GM12801 (cell line): ENCODE data around the gene ATRNL1.

Experiments
- TF ChIP-seq, protein P1 (sequence below): IDR thresholded peaks from one replicate; pipeline ENCODE4 v1.5.1; 2011; ENCODE audit warnings: control low read depth; ENCODE audit not compliant: insufficient read length; ENCODE audit errors: extremely low read depth

Gene ATRNL1

DNA sequence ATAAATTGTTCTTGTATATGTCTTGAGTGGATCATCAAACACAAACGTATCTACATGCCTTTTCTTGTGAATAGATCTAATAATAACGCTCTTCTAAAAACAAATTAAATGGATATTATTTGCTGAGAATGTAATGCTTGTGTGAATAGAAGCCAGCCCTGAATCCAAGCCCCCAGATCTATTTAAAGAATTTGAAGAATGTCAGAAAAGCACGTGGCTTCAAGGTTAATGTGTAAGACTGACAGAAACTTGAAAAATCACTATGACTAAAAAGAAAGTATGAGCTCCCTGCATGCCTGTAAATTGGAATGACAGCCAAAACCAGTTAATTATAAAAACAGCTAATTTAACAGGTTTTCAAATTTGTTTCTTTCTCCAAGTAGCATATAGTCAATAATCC, 43.2 kb upstream of the ATRNL1 start:
- TF ChIP-seq, protein P1, sequence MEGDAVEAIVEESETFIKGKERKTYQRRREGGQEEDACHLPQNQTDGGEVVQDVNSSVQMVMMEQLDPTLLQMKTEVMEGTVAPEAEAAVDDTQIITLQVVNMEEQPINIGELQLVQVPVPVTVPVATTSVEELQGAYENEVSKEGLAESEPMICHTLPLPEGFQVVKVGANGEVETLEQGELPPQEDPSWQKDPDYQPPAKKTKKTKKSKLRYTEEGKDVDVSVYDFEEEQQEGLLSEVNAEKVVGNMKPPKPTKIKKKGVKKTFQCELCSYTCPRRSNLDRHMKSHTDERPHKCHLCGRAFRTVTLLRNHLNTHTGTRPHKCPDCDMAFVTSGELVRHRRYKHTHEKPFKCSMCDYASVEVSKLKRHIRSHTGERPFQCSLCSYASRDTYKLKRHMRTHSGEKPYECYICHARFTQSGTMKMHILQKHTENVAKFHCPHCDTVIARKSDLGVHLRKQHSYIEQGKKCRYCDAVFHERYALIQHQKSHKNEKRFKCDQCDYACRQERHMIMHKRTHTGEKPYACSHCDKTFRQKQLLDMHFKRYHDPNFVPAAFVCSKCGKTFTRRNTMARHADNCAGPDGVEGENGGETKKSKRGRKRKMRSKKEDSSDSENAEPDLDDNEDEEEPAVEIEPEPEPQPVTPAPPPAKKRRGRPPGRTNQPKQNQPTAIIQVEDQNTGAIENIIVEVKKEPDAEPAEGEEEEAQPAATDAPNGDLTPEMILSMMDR = no peak

DNA sequence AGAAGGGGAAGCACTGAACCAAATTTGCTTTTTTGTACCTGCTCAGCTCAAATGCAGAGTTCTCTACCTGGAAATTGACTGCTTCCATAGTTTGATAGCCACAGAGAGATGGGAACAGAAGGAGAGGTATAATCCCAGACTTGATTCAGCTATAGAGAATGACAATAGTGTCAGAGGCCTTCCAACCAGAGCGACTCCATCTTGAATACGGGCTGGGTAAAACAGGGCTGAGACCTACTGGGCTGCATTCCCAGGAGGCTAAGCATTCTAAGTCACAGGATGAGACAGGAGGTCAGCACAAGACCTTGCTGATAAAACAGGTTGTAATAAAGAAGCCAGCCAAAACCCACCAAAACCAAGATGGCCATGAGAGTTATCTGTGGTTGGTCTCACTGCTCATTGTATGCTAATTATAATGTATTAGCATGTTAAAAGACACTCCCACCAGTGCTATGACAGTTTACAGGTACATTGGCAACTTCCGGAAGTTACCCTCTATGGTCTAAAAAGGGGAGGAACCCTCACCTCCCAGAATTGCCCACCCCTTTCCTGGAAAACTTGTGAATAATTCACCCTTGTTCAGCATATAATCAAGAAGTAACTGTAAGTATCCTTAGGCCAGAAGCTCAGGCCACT, 42.7 kb upstream of the ATRNL1 start:
- TF ChIP-seq, protein P1 = no peak

DNA sequence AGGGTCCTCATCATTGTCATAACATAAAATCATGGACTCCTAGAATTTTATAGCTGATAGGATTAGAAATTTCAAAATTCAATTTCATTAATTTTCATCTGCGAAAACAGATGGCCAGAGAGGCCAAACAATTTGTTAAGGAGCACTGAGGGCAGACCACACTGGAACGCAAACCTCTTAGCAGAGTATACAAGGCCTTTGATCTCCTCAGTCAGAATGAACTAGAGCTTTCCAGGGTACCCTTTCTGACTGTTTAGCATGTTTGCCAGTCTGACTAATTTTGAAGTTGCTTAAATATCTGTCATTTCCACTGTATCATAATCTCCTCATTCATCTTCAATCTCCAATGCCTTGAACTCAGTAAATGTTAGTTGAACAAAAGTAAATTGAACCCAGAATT, 41.9 kb upstream of the ATRNL1 start:
- TF ChIP-seq, protein P1 = no peak

DNA sequence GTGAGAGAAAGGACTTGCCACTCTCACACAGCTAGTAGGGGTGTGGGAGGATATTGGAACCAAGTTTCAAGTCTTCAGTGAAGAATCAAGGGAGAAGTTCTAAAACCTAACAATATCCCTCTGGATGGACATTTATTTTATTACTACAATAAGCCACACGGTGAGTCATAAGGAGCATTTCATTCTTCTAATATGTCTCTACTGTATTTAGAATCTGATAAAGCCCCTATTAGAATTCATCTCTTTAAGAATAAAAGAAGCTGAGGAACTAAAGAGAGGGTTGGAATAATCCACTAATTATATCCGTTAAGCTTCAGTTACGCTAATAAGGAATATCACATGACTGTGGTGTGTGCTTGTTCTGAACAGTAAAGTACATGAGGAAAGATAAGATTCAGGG, 40.9 kb upstream of the ATRNL1 start:
- TF ChIP-seq, protein P1 = no peak

DNA sequence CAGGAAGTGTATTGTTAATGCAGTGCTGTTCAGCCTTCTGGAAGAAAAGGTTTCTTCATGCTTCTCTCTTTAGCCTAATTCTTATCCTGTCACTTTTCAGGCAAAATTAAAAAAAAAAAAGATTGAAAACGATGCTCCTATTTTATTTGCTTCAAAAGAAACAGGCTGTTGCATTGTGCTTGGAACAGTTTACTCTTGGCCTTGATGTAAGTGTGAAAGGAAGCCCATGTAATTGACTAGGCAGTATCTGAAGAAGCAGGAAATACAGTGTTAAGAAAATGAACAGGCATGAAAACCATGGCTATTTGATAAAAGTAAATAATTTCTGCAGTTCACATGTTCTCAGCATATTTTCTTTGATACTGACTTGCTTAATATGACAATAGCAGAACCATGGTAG, 40.4 kb upstream of the ATRNL1 start:
- TF ChIP-seq, protein P1 = no peak

DNA sequence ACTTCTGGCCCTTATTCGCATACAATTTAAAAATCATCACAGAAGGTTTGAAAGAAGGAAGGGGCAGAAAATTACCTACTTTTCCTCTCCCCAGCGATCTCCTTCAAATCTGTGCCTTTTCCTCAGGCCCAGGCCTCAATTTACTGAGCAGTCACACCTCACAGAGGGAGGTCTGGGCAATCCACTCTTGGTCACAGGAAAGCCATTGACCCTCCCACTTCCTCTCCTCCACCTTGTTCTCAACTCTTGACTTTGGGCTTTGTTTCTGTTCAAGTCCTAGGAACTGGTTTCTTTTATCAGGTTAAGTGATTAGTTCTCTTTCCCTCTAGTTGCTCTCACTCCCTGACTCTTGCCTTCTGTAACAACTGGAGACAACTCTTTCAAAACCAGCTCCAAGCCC, 37.0 kb upstream of the ATRNL1 start:
- TF ChIP-seq, protein P1 = no peak

DNA sequence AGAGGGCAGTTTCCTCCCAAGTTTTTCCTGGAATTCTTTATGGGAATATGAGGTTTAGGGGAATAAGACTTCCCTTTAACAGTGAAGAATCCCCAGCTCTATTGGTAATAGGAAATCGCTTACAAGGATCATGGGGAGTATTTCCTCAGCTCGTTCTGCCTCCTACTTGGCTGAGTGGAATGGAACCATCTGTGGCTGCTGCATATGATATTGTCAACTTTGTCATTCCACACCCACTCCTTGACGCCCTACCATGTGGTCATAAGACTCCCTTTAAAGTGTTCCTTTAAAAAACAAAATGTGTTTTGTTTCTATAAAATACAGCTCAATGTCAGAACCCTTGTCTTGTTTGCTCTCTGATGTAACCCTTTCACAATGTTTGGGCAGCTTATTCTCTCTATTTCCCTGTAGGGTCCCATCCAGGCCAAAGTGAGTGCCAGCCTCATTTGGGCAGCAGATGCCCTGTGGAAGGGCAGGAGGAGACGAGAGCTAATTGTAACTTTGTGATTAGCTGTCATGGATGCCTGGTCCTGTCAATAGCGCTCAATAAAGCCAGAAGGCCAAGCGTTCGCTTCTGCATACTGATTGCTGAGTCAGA, 33.8 kb upstream of the ATRNL1 start:
- TF ChIP-seq, protein P1 = no peak
